CMK (cell line): ENCODE results near the gene OR10A7.
"Not testable (repeated sequence)": the region's sequence is repeated elsewhere in the genome, so short reads cannot be mapped to it uniquely, and the experiment has no call there.

Experiments
- DNase-seq: peaks from one replicate; pipeline ENCODE4 v3.0.0-alpha.2; 2010; ENCODE audit warnings: low read depth

Gene OR10A7, protein sequence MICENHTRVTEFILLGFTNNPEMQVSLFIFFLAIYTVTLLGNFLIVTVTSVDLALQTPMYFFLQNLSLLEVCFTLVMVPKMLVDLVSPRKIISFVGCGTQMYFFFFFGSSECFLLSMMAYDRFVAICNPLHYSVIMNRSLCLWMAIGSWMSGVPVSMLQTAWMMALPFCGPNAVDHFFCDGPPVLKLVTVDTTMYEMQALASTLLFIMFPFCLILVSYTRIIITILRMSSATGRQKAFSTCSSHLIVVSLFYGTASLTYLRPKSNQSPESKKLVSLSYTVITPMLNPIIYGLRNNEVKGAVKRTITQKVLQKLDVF

DNA sequence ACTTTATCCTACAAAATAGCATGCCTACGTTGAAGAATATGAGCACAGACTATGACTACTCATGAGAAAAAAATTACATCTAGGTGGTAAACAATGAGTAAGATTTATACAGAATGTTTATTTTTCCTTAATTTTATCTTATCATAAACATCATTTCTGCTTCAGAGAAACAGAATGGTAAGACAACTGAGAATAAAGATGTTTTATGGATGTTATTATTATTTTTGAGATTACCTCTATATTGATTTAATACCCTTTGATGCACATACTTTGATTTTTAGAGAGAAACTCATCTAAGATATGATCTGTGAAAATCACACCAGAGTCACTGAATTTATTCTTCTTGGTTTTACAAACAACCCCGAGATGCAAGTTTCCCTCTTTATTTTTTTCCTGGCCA lies at the start of gene OR10A7:
OR10A7 (plus strand) TSS at position 301 of the 400 bp plus-strand sequence; CDS start at position 301, 0 bp downstream.
- DNase-seq = no peak

DNA sequence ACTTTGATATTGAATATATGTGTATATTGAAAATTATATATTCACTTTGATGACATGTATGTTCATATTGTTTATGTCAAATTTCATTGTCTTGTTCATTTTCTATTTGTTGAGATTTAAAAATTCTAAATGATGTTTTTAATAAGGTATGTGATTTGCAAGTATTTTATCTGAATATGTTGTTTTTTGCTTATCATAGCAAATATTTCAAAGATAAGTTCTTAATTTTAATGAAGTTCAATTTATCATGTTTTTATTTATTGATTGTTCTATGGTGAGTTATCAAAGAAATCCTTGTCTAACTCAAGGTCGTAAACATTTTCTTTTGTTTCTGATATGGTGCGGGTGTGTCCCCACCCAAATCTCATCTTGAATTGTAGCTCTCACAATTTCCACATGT lies 49.4 kb upstream of the OR10A7 start:
- DNase-seq = no peak

DNA sequence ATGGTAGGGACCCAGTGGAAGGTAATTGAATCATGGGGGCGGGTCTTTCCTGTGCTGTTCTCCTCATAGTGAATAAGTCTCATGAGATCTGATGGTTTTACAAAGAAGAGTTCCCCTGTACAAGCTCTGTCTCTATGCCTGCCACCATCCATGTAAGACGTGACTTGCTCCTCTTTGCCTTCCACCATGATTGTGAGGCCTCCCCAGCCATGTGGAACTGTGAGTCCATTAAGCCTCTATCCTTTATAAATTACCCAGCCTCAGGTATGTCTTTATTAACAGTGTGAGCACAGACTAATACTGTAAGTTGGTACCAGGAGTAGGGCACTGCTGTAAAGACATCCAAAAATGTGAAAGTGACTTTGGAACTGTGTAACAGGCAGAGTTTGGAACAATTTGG lies 49.0 kb upstream of the OR10A7 start:
- DNase-seq = not testable (repeated sequence)

DNA sequence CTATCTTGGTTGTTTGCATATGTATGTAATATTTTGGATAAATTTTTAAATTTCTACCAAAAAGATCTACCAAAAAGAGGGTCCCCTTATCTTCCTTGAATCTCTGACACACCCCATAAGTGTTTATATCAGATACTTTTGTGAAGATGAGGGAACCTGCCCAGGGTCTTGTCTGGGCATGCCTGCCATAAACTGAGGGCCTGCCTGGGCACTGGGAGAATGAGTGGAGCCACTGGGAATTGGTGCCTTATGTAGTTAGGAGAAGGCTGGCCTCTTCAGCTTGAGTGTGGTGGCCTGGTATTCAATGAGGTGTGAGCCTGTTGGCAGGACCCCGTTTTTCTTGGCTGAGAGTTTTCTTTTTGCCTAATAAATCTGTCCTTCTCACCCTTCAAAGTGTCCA lies 48.1 kb upstream of the OR10A7 start:
- no peak for DNase-seq

DNA sequence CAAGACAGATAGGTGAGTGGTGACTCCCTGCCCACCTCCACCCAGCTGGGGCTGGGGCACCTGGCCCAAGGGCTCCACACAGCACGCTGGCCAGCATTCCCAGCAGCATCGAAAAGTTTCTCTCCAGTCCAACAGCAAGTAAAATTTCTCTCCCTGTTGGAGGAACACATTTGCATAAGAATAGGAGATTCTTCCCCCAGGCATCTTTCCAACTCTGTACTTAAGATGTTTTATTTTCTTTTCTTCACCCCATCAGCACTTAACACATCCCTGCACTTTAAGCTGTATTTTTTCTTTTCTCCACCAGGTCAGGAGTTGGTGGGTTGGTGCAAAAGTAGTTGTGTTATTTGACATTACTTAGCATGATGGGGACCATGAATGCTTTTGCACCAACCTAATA lies 47.4 kb upstream of the OR10A7 start:
- DNase-seq = no peak

DNA sequence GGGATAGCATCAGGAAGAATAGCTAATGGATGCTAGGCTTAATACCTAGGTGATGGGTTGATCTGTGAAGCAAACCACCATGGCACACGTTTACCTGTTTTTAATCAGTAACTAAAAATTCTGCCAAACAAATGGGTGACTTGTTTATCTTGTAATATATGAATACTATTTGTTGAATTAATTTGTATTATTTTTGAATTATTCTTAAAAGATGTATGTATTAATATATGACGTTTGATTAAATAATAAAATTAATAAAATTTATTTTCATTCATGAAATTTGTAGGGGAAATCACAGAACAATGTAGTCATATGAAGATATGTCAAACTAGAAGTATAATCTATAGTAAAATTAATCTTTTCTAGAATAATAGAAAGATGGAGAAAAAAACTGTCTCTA lies 32.3 kb upstream of the OR10A7 start:
- no peak for DNase-seq

DNA sequence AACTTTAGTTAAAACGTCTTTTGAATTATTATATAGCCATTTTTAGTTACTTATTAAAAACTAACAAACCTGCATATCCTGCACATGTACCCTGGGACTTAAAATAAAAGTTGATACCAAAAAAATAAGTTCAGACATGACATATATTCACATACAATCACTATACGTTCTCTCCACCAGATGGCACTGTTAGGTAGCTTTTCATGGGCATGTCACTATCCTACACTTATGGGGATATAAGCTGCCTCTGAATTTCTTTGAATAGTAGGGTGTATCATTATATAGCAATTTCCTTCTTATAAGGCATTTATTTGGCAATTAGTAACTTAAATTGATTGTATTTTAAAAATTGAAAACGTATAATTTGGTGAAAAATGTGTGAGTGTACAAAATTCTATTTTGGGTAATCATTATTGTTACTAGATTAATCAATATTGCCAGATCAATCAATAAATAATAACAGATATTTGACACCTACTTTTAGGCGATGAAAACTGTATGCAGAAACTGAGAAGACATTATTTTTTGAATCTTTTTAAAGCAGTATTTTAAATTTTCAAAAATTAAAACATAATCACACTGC lies 31.8 kb upstream of the OR10A7 start:
- peak; percentile 54 for DNase-seq

DNA sequence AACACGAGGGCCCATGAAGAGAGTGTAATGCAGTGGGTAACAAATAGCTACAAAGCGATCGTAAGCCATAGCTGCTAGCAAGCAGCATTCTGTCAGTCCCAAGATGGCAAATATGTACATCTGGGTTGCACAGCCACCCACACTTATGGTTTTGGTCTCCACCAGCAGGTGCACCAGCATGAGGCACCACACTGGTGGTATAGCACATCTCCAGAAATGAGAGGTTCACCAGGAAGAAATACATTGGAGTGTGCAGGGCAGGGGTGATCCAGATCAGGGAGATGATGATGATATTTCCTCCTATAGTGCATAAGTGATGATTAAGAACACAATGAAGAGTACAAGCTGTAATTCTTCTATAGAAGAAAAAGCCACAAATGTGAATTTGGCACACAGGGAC lies 26.4 kb upstream of the OR10A7 start:
- no peak for DNase-seq

DNA sequence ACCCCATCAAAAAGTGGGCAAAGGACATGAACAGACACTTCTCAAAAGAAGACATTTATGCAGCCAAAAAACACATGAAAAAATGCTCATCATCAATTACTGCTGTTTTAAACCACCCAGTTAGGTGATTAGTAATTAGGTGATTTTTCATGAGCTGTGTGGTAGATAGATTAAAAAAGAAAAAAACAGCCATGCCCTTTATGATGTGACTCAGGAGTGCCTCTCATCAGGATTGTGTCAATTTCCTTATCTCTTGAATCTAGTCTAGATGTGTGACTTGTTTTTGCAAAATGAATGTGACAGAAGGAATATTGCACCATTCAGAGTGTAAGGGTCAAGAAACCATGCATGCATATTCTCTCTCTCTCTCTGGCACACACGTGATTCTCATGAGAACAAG lies 5.7 kb downstream of the OR10A7 start:
- DNase-seq = no peak

DNA sequence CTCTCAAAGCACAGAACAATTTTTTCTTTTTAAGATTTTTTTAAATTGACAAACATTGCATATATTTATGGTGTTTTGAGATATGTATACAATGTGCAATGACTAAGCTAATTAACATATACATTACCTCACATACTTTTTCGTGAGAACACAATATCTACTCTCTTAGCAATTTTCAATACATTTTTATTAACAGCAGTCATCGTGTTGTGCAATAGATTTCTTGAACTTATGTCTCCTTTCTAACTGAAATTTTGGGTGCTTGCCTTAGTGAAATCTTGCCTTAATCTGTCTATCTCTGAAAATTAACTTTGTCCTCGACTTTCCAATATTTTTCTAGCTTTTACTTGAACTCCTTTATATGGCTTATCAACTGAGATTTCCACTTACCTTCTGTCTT lies 6.8 kb downstream of the OR10A7 start:
- no peak for DNase-seq

DNA sequence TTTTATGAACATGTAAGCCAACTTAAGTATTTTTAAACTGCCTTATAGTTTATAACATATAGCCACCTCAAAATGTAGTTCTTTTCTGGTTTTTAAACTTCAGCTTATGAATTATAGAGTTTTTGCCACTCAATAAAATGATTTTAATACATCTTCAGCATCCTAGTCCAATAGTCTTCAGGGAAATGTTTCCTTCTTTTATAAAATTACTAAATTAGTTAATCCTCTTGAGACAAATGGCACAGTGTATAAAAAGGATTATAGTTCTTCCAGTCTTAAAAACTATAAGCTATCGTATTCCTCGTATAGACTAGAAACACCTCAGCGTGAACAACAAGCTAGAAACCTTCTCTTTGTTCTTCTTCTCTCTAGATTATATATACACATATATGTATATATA lies 23.5 kb downstream of the OR10A7 start, which contains the start of gene OR6C74:
OR6C74 (plus strand) TSS at position 301 of the 400 bp plus-strand sequence. CDS start 2,679 bp downstream, outside the sequence.
- DNase-seq = no peak

DNA sequence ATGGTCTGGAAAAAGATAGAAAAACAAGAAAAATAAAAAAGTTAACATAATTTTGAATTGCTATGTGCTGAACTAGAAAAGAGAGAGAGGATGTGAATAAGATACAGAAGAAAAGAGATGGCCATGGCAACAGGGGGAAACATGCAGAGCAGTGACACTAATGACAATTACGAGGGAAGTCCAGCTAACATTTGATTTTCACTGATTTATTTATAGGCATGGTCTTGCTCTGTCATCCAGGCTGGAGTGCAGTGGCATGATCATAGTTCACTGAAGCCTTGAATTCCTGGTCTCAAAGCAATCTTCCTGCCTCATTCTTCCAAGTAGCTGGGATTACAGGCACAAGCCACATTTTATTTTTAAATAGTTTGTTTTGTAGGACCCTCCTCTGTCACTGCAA lies 25.3 kb downstream of the OR10A7 start:
- DNase-seq = no peak

DNA sequence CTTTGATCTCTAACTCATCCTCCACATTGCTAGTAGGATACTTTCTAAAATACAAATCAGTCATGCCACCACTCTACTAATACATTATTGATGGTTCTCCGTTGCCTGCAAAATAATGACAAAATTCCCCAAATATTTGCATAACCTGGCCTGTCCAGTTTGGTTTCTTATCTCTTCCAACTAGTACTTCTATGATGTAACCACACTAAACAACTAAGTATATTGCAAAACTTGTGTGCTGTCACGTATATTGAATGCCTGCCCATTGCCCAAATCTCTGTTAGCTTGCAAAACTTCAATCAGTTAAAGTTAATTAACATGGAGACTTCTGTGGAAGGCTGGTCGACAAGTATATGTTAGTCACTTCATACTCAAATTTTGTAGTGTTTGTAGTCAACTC lies 30.1 kb downstream of the OR10A7 start:
- no peak for DNase-seq

DNA sequence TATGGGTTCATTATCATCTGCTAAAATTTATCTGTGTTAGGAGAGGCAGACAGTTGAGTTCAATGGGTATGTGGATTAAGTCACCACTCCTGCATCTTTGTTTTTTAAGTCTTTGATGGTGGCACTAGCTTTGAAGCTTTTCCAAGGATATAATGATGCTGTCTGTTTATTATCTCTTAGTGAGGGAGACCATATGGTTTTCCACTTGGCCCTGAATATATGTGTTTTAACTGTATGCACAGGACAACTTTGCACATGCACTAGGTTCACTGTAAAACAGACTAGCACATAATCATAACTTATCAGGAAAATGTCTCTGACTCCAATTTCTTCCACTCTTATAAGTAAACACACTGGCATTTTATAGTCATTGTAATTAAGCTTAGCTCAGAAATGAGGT lies 32.5 kb downstream of the OR10A7 start:
- DNase-seq = no peak

DNA sequence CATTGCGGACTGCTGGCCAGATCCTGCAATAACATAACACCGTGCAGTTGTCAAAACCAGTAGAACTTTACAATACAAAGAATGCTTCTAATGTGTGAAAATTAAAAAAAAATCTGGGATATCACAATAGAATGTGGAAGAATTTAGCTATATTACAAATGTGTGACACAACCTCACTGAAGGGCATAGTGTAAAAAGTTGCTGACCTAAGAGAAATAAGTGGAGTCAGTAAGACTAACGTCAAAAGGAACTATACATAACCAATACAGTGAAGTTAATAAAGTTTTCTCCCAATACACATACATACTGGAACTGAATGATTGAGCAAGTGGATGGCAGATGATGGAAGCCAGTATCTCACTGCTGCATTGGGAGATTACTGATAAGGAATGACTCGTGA lies 36.0 kb downstream of the OR10A7 start:
- DNase-seq = no peak

DNA sequence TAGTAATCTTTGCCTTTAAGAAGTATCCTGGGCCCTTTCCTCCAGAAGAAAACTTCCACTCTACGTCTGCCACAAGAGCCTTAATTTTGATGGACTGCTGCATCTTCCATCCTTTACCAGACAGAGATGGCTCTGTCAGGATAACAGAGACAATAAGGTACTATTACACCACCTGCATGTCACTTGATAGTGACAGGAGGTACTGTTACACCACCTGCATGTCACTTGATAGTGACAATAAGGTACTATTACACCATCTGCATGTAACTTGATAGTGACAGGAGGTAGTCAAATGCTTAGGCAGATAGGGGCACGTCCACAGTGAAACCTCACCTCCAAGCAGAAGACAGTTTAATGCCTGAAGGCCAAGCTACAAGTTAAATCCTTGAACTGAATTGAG lies 37.5 kb downstream of the OR10A7 start:
- no peak for DNase-seq
